ENCODE data around the gene EPN1. TPM values are rescaled to one million over a fixed set of nuclear protein-coding genes. Genes with fewer than 3 reads are reported as not detected.
A peak's percentile ranks its signal among the peaks of the same experiment; 100 is the strongest.

Gene EPN1
- 91.8 TPM for polyA plus RNA-seq (2013, experiment 1 of 2)
- 89.2 TPM for polyA plus RNA-seq (2013, experiment 2 of 2)

- peak within 1 kb of the TSS; percentile 92 for H3K23ac ChIP-seq (ENCODE audit: low read depth, low read length, poor library complexity)
- no peak within 1 kb of the TSS for H2BK120ac ChIP-seq (ENCODE audit: low read depth, low read length)
- peak within 1 kb of the TSS; percentile 88 for H2AFZ ChIP-seq (ENCODE audit: low read length)
- no CpG with 5 or more reads among the region's 101 CpGs for WGBS, 2 donors (ENCODE audit: extremely low coverage in 2 of 2, insufficient read length in 2 of 2, insufficient replicate concordance in 1 of 2)
- H3K27ac ChIP-seq (replicated peaks; ENCODE audit: low read length): peak within 1 kb of the TSS; percentile 53
- H3K79me1 ChIP-seq (ENCODE audit: low read depth, low read length): peaks cover 23% of the 10 kb centered on the region
- H3K9me3 ChIP-seq (replicated peaks in 1 of 2; ENCODE audit: control insufficient read depth in 2 of 2, insufficient read depth in 1 of 2, low read depth in 1 of 2, low read length in 2 of 2): no peaks in the 10 kb centered on the region
- peak within 1 kb of the TSS; percentile 92 to 98 for H3K4me3 ChIP-seq (ENCODE audit: low read length in 2 of 2)
- H3K4me1 ChIP-seq (ENCODE audit: control insufficient read depth in 2 of 2, insufficient read depth in 1 of 2, low read depth in 1 of 2, low read length in 2 of 2): peaks cover 8 to 23% of the 10 kb centered on the region in 2 donors
- DNase-seq (ENCODE audit: low spot score): peak; percentile 94
- peak within 1 kb of the TSS; percentile 84 for H3K4me2 ChIP-seq (ENCODE audit: insufficient read depth, low read length, poor library complexity, severe bottlenecking)
- no peaks in the 10 kb centered on the region for H3K27me3 ChIP-seq (ENCODE audit: control insufficient read depth in 3 of 3, insufficient read depth in 3 of 3, low read depth in 1 of 3, low read length in 3 of 3)
- H3K9ac ChIP-seq (ENCODE audit: low read depth, low read length, poor library complexity): peak within 1 kb of the TSS; percentile 99
- H3K36me3 ChIP-seq (replicated peaks in 1 of 2; ENCODE audit: control insufficient read depth in 2 of 2, insufficient read depth in 2 of 2, low read length in 2 of 2): peaks cover 34 to 70% of the 10 kb centered on the region in 2 donors
- no peak within 1 kb of the TSS for H4K91ac ChIP-seq (ENCODE audit: low read depth, low read length, poor library complexity)
- peak within 1 kb of the TSS; percentile 96 for H3K18ac ChIP-seq (ENCODE audit: low read length)
- no peak within 1 kb of the TSS for H3K4ac ChIP-seq (ENCODE audit: low read length)
- no peak within 1 kb of the TSS for H4K8ac ChIP-seq (ENCODE audit: low read depth, low read length)
- H2BK15ac ChIP-seq (ENCODE audit: low read length): no peak within 1 kb of the TSS
- H3K14ac ChIP-seq (ENCODE audit: low read length): no peak within 1 kb of the TSS
- no peak within 1 kb of the TSS for H2BK5ac ChIP-seq (ENCODE audit: low read length)
- no peak within 1 kb of the TSS for H2BK12ac ChIP-seq (ENCODE audit: low read length)
- no peak within 1 kb of the TSS for H2AK5ac ChIP-seq (ENCODE audit: low read depth, low read length)
These were observed at the start of gene EPN1 for GRCh38 chr19:55674841-55675660. Gene EPN1 (plus strand): TSS chr19:55675226. CDS start chr19:55678628, 3,402 bp downstream.

- Histone ChIP-seq H3K14ac (ENCODE audit: low read length) (no peak overlapping the region), H3K36me3 (replicated peaks in 1 of 2; ENCODE audit: control insufficient read depth in 2 of 2, insufficient read depth in 2 of 2, low read length in 2 of 2) (peaks cover 3 to 7% of the 10 kb centered on the region in 2 donors), H2AFZ (ENCODE audit: low read length) (no peak overlapping the region), H3K9me3 (replicated peaks in 1 of 2; ENCODE audit: control insufficient read depth in 2 of 2, insufficient read depth in 1 of 2, low read depth in 1 of 2, low read length in 2 of 2) (no peaks in the 10 kb centered on the region), H3K18ac (ENCODE audit: low read length) (no peak overlapping the region), H3K4me1 (ENCODE audit: control insufficient read depth in 2 of 2, insufficient read depth in 1 of 2, low read depth in 1 of 2, low read length in 2 of 2) (peaks cover 0 to 6% of the 10 kb centered on the region in 2 donors), H3K27me3 (ENCODE audit: control insufficient read depth in 3 of 3, insufficient read depth in 3 of 3, low read depth in 1 of 3, low read length in 3 of 3) (no peaks in the 10 kb centered on the region), H4K8ac (ENCODE audit: low read depth, low read length) (no peak overlapping the region), H3K9ac (ENCODE audit: low read depth, low read length, poor library complexity) (no peak overlapping the region), H2BK120ac (ENCODE audit: low read depth, low read length) (no peak overlapping the region), H3K27ac (replicated peaks; ENCODE audit: low read length) (no peak overlapping the region), H2BK12ac (ENCODE audit: low read length) (no peak overlapping the region), H3K4ac (ENCODE audit: low read length) (no peak overlapping the region), H3K4me3 (ENCODE audit: low read length in 2 of 2) (no peak overlapping the region), H2BK15ac (ENCODE audit: low read length) (no peak overlapping the region), H3K23ac (ENCODE audit: low read depth, low read length, poor library complexity) (no peak overlapping the region), H4K91ac (ENCODE audit: low read depth, low read length, poor library complexity) (no peak overlapping the region), H2AK5ac (ENCODE audit: low read depth, low read length) (no peak overlapping the region), H3K79me1 (ENCODE audit: low read depth, low read length) (no peaks in the 10 kb centered on the region), H3K4me2 (ENCODE audit: insufficient read depth, low read length, poor library complexity, severe bottlenecking) (no peak overlapping the region), H2BK5ac (ENCODE audit: low read length) (no peak overlapping the region)
- no peak for DNase-seq (ENCODE audit: low spot score)
- no CpG with 5 or more reads among the region's 11 CpGs for WGBS, 2 donors (ENCODE audit: extremely low coverage in 2 of 2, insufficient read length in 2 of 2, insufficient replicate concordance in 1 of 2)
These were observed 48.7 kb upstream of the EPN1 start for GRCh38 chr19:55626350-55626749.

DNA sequence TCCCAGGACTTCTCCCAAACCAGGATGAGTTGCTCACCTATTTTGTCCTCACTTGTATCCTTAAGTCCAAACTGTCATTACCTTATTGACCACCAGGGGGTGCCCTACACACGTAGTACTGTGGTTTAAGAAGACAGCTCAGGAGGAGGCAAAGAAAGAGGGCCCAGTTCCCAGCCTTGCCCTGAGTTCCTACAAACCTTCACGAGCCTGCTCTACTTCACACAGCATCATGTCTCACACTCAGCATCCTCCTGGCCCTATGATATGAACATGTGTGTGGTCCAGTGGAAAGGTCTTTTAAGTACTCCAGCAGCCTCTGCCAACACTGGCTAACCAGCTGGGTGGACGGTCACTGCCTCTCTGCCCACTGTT lies 42.6 kb upstream of the EPN1 start:
- H3K23ac ChIP-seq (ENCODE audit: low read depth, low read length, poor library complexity): no peak overlapping the region
- peaks cover 9 to 11% of the 10 kb centered on the region in 2 donors for H3K4me1 ChIP-seq (ENCODE audit: control insufficient read depth in 2 of 2, insufficient read depth in 1 of 2, low read depth in 1 of 2, low read length in 2 of 2)
- no peak overlapping the region for H3K9ac ChIP-seq (ENCODE audit: low read depth, low read length, poor library complexity)
- no peak overlapping the region for H3K4ac ChIP-seq (ENCODE audit: low read length)
- peaks cover 18% of the 10 kb centered on the region for H3K79me1 ChIP-seq (ENCODE audit: low read depth, low read length)
- H3K18ac ChIP-seq (ENCODE audit: low read length): peak overlapping the region; percentile 78
- H3K14ac ChIP-seq (ENCODE audit: low read length): no peak overlapping the region
- peak overlapping the region; percentile 7 for H2AK5ac ChIP-seq (ENCODE audit: low read depth, low read length)
- WGBS, 2 donors (ENCODE audit: extremely low coverage in 2 of 2, insufficient read length in 2 of 2, insufficient replicate concordance in 1 of 2): no CpG with 5 or more reads among the region's 3 CpGs
- H3K4me2 ChIP-seq (ENCODE audit: insufficient read depth, low read length, poor library complexity, severe bottlenecking): no peak overlapping the region
- H2BK120ac ChIP-seq (ENCODE audit: low read depth, low read length): no peak overlapping the region
- H2BK5ac ChIP-seq (ENCODE audit: low read length): no peak overlapping the region
- H2BK12ac ChIP-seq (ENCODE audit: low read length): no peak overlapping the region
- H3K36me3 ChIP-seq (replicated peaks in 1 of 2; ENCODE audit: control insufficient read depth in 2 of 2, insufficient read depth in 2 of 2, low read length in 2 of 2): no peaks in the 10 kb centered on the region
- H3K4me3 ChIP-seq (ENCODE audit: low read length in 2 of 2): no peak overlapping the region
- DNase-seq (ENCODE audit: low spot score): peak; percentile 92
- peak overlapping the region; percentile 68 for H2AFZ ChIP-seq (ENCODE audit: low read length)
- no peak overlapping the region for H4K8ac ChIP-seq (ENCODE audit: low read depth, low read length)
- H3K27ac ChIP-seq (replicated peaks; ENCODE audit: low read length): no peak overlapping the region
- no peak overlapping the region for H4K91ac ChIP-seq (ENCODE audit: low read depth, low read length, poor library complexity)
- H3K9me3 ChIP-seq (replicated peaks in 1 of 2; ENCODE audit: control insufficient read depth in 2 of 2, insufficient read depth in 1 of 2, low read depth in 1 of 2, low read length in 2 of 2): no peaks in the 10 kb centered on the region
- peak overlapping the region; percentile 79 for H2BK15ac ChIP-seq (ENCODE audit: low read length)
- H3K27me3 ChIP-seq (ENCODE audit: control insufficient read depth in 3 of 3, insufficient read depth in 3 of 3, low read depth in 1 of 3, low read length in 3 of 3): no peaks in the 10 kb centered on the region

DNA sequence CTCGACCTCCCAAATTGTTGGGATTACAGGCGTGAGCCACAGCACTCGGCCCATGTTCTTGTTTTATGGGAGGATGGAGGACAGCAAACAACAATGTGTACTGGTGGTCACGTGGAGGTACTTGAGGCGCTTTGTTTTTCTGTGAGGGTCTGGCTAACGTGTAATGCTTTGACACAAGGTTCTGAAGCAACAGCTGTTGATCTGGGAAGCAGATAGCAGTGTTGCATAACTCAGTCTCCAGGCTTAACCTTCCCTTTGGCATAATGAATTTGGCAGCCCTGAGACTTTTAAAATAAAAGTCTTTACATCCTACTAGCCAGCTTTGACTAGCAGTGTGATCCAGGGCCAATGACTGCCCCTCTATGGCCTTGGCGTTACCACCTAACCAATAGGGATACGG lies 41.2 kb upstream of the EPN1 start:
- DNase-seq (ENCODE audit: low spot score): no peak
- peaks cover 0 to 7% of the 10 kb centered on the region in 2 donors for H3K36me3 ChIP-seq (replicated peaks in 1 of 2; ENCODE audit: control insufficient read depth in 2 of 2, insufficient read depth in 2 of 2, low read length in 2 of 2)
- H2BK5ac ChIP-seq (ENCODE audit: low read length): no peak overlapping the region
- no peak overlapping the region for H2AK5ac ChIP-seq (ENCODE audit: low read depth, low read length)
- H3K4me1 ChIP-seq (ENCODE audit: control insufficient read depth in 2 of 2, insufficient read depth in 1 of 2, low read depth in 1 of 2, low read length in 2 of 2): peaks cover 9 to 11% of the 10 kb centered on the region in 2 donors
- H4K8ac ChIP-seq (ENCODE audit: low read depth, low read length): no peak overlapping the region
- H2BK12ac ChIP-seq (ENCODE audit: low read length): no peak overlapping the region
- H3K4me2 ChIP-seq (ENCODE audit: insufficient read depth, low read length, poor library complexity, severe bottlenecking): no peak overlapping the region
- no CpG with 5 or more reads among the region's 8 CpGs for WGBS, 2 donors (ENCODE audit: extremely low coverage in 2 of 2, insufficient read length in 2 of 2, insufficient replicate concordance in 1 of 2)
- no peak overlapping the region for H2BK120ac ChIP-seq (ENCODE audit: low read depth, low read length)
- peaks cover 20% of the 10 kb centered on the region for H3K79me1 ChIP-seq (ENCODE audit: low read depth, low read length)
- H3K27me3 ChIP-seq (ENCODE audit: control insufficient read depth in 3 of 3, insufficient read depth in 3 of 3, low read depth in 1 of 3, low read length in 3 of 3): no peaks in the 10 kb centered on the region
- peak overlapping the region; percentile 80 for H2AFZ ChIP-seq (ENCODE audit: low read length)
- H3K14ac ChIP-seq (ENCODE audit: low read length): no peak overlapping the region
- no peak overlapping the region for H3K27ac ChIP-seq (replicated peaks; ENCODE audit: low read length)
- H2BK15ac ChIP-seq (ENCODE audit: low read length): no peak overlapping the region
- no peak overlapping the region for H3K9ac ChIP-seq (ENCODE audit: low read depth, low read length, poor library complexity)
- H4K91ac ChIP-seq (ENCODE audit: low read depth, low read length, poor library complexity): no peak overlapping the region
- no peak overlapping the region for H3K23ac ChIP-seq (ENCODE audit: low read depth, low read length, poor library complexity)
- H3K18ac ChIP-seq (ENCODE audit: low read length): no peak overlapping the region
- no peaks in the 10 kb centered on the region for H3K9me3 ChIP-seq (replicated peaks in 1 of 2; ENCODE audit: control insufficient read depth in 2 of 2, insufficient read depth in 1 of 2, low read depth in 1 of 2, low read length in 2 of 2)
- H3K4me3 ChIP-seq (ENCODE audit: low read length in 2 of 2): peak overlapping the region in 1 of 2 donors; percentile 92
- H3K4ac ChIP-seq (ENCODE audit: low read length): no peak overlapping the region

All from neuronal stem cell (in vitro differentiated cells).